Suprapubic skin (tissue), 4 donors: Measurements from ENCODE around the gene DCPS.
"Not testable (repeated sequence)": the region's sequence is repeated elsewhere in the genome, so short reads cannot be mapped to it uniquely, and the experiment has no call there.

Experiments
- POLR2A ChIP-seq, 2 donors: fragments of 450-650 bp; IDR thresholded peaks; one replicate each; pipeline ENCODE4 v1.6.1; 2017; ENCODE audit warnings: antibody characterized with exemption in 2 of 2, mild to moderate bottlenecking in 2 of 2, moderate library complexity in 2 of 2
- POLR2AphosphoS5 ChIP-seq, 3 donors: sonication (generic); formaldehyde crosslinking; IDR thresholded peaks; one replicate each; pipeline ENCODE4 v1.6.1; 2017; ENCODE audit warnings: antibody characterized with exemption in 3 of 3
- TF ChIP-seq, protein P1 (sequence below), 2 donors: fragments of 200-600 bp in 1 of 2; fragments of 450-650 bp in 1 of 2; sonication (generic) in 1 of 2; IDR thresholded peaks; one replicate each; pipeline ENCODE4 v1.5.1; 2016 to 2019; ENCODE audit warnings: antibody characterized with exemption in 2 of 2, mild to moderate bottlenecking in 1 of 2, moderate library complexity in 1 of 2

DNA sequence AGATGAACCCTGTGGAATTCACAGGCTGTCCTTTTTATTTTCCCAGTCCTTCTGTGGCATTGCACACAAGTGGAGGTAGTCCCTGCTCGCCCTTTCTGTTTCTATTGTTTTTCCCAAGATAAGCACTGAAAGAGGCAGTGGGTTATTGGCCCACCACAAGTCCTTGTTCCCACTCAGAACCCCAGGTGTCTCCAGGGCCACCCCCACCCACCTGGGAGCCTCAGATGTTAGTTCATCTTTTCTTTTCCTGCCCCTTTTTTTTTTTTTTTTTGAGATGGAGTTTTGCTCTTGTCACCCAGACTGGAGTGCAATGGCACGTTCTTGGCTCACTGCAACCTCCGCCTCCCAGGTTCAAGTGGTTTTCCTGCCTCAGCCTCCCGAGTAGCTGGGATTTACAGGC, 4.9 kb downstream of the DCPS start:
- TF ChIP-seq, protein P1, sequence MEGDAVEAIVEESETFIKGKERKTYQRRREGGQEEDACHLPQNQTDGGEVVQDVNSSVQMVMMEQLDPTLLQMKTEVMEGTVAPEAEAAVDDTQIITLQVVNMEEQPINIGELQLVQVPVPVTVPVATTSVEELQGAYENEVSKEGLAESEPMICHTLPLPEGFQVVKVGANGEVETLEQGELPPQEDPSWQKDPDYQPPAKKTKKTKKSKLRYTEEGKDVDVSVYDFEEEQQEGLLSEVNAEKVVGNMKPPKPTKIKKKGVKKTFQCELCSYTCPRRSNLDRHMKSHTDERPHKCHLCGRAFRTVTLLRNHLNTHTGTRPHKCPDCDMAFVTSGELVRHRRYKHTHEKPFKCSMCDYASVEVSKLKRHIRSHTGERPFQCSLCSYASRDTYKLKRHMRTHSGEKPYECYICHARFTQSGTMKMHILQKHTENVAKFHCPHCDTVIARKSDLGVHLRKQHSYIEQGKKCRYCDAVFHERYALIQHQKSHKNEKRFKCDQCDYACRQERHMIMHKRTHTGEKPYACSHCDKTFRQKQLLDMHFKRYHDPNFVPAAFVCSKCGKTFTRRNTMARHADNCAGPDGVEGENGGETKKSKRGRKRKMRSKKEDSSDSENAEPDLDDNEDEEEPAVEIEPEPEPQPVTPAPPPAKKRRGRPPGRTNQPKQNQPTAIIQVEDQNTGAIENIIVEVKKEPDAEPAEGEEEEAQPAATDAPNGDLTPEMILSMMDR (IDR thresholded peaks at IDR 0.05): not testable (repeated sequence)
- not testable (repeated sequence) for TF ChIP-seq POLR2A, POLR2AphosphoS5 (IDR thresholded peaks at IDR 0.05)
